PC-3 (cell line): ENCODE measurements around the gene GPX5.

Source experiments
- CTCF ChIP-seq: fragments of 300-600 bp; sonication (generic); conservative IDR thresholded peaks from 2 replicates; pipeline ENCODE4 v1.5.1; 2017; ENCODE audit warnings: antibody characterized with exemption, low read depth, mild to moderate bottlenecking, low read length
- EZH2 ChIP-seq: fragments of 300-600 bp; sonication (generic); IDR thresholded peaks from one replicate; pipeline ENCODE4 v1.6.1; 2017; ENCODE audit warnings: antibody characterized with exemption, mild to moderate bottlenecking, low read length; ENCODE audit not compliant: unreplicated experiment

GRCh38 chr6:28505733-28506132 lies 19.9 kb upstream of the GPX5 start:
- TF ChIP-seq EZH2 = no peak
- no peak for TF ChIP-seq CTCF
